ENCODE data around the gene TOP2A. TPM values are rescaled to one million over a fixed set of nuclear protein-coding genes. Genes with fewer than 3 reads are reported as not detected.

Gene TOP2A
- total RNA-seq, 1 experiment from 2014 or later: 230 TPM

GRCh38 chr17:40431231-40431602, 13.5 kb upstream of the TOP2A start:
- no peaks in the 10 kb centered on the region for H3K79me2 ChIP-seq (ENCODE audit: insufficient read depth, low read length)
- H2BK20ac ChIP-seq (ENCODE audit: low read depth, low read length, poor library complexity, severe bottlenecking): no peak overlapping the region
- no peaks in the 10 kb centered on the region for H3K27me3 ChIP-seq (ENCODE audit: insufficient read depth, low read length)
- no peak overlapping the region for H3K14ac ChIP-seq (ENCODE audit: insufficient read depth, low read length)
- no peak overlapping the region for H4K8ac ChIP-seq (replicated peaks; ENCODE audit: insufficient read length, low read depth, low read length)
- no peak overlapping the region for H3K4me2 ChIP-seq (ENCODE audit: insufficient read depth, insufficient read length, low read length)
- H3K27ac ChIP-seq (ENCODE audit: insufficient read length, low read depth, low read length): no peak overlapping the region
- H3K9ac ChIP-seq (ENCODE audit: extremely low read depth, insufficient read length, low read length): no peak overlapping the region
- H3K23me2 ChIP-seq (ENCODE audit: insufficient read length, low read depth, low read length, poor library complexity, severe bottlenecking): no peaks in the 10 kb centered on the region
- H3K4ac ChIP-seq (ENCODE audit: low read depth, low read length): no peak overlapping the region
- TF ChIP-seq CTCF (conservative IDR thresholded peaks at IDR 0.05): no peak
- no peak overlapping the region for H2AFZ ChIP-seq (ENCODE audit: low read length)
- WGBS (ENCODE audit: extremely low coverage, insufficient read length, low lambda C conversion rate): 100% methylated on average over 1 of the region's 3 CpGs
- no peak overlapping the region for H4K5ac ChIP-seq (ENCODE audit: insufficient read length, low read depth, low read length)
- no peaks in the 10 kb centered on the region for H3K79me1 ChIP-seq (ENCODE audit: insufficient read depth, low read depth, low read length, poor library complexity, severe bottlenecking)
- no peak overlapping the region for H3K27ac Mint-ChIP-seq
- no peak for DNase-seq
- no peaks in the 10 kb centered on the region for H3K4me1 ChIP-seq (ENCODE audit: insufficient read depth, low read length)
- no peak overlapping the region for H2BK15ac ChIP-seq (ENCODE audit: low read depth, low read length)
- no peak overlapping the region for H4K91ac ChIP-seq (ENCODE audit: insufficient read length, low read depth, low read length)
- H2BK120ac ChIP-seq (ENCODE audit: low read depth, low read length, poor library complexity, severe bottlenecking): no peak overlapping the region
- peaks cover 9 to 10% of the 10 kb centered on the region in 2 experiments for H3K4me1 Mint-ChIP-seq
- H2AK5ac ChIP-seq (ENCODE audit: insufficient read length, low read length): no peak overlapping the region
- no peak overlapping the region for H3T11ph ChIP-seq (ENCODE audit: low read length)
- H3K27me3 Mint-ChIP-seq (ENCODE audit: low read depth): peaks cover 4% of the 10 kb centered on the region; the same call in 1 of the 2 replicates
- H3K23ac ChIP-seq (ENCODE audit: insufficient read length, low read depth, low read length): no peak overlapping the region
- H3K56ac ChIP-seq (ENCODE audit: insufficient read length, low read depth, low read length): no peak overlapping the region
- H3K36me3 Mint-ChIP-seq (ENCODE audit: insufficient read depth in 1 of 3, low read depth in 3 of 3): peaks cover 0 to 2% (median 0%) of the 10 kb centered on the region in 3 experiments; a peak in 1 of 7 replicates
- H4K20me1 ChIP-seq (ENCODE audit: control insufficient read depth, insufficient read depth, insufficient read length): no peaks in the 10 kb centered on the region
- no peak overlapping the region for H2BK12ac ChIP-seq (ENCODE audit: insufficient read length, low read depth, low read length)
- H3K9me3 Mint-ChIP-seq: peaks cover 0 to 9% of the 10 kb centered on the region in 2 experiments; a peak in 4 of 5 replicates
- H3K4me3 Mint-ChIP-seq: no peak overlapping the region
- no peak overlapping the region for H3K18ac ChIP-seq (ENCODE audit: insufficient read length, low read depth, low read length)
- H2BK5ac ChIP-seq (ENCODE audit: insufficient read length, low read length): no peak overlapping the region
- no peaks in the 10 kb centered on the region for H3K9me3 ChIP-seq (ENCODE audit: control insufficient read depth, low read depth, low read length)
